Suppressor macrophage (primary cell): ENCODE measurements around the gene ATG5.
"Not testable (repeated sequence)": the region's sequence is repeated elsewhere in the genome, so short reads cannot be mapped to it uniquely, and the experiment has no call there.

Experiments
- DNase-seq, 4 experiments: peaks; one replicate each; pipeline ENCODE4 v3.0.0-alpha.2; 2020 to 2022

The ATG5 gene

DNA sequence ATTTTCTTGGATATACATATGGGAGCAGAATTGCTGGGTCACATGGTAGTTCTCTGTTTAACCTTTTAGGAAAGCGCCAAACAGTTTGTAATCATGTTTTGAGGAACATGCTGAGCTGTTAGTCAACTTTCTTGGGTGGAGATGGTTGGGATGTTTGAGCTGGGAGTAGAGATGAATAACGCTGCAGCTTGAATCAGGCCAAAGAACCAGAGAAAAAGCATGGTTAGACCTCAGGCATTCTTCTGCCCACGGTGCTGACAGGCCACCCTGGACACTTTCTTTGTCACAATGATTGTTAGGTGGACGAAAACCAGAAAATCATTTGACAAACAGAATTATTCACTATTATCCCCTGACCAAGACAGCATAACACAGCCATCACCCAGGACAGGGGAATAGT, 172.6 kb downstream of the ATG5 start:
- DNase-seq, result peak in 2 of 4 experiments; percentile 30 to 37

DNA sequence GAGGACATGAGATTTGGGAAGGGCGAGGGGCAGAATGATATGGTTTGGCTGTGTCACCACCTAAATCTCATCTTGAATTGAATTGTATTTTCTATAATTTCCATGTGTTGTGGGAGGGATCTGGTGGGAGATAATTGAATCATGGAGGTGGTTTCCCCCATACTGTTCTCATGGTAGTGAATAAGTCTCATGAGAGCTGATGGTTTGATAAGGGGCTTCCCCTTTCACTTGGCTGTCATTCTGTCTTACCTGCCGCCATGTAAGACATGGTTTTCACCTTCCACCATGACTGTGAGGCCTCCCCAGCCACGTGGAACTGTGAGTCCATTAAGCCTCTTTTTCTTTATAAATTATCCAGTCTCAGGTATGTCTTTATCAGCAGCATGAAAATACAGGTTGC, 173.1 kb downstream of the ATG5 start:
- not testable (repeated sequence) for DNase-seq

DNA sequence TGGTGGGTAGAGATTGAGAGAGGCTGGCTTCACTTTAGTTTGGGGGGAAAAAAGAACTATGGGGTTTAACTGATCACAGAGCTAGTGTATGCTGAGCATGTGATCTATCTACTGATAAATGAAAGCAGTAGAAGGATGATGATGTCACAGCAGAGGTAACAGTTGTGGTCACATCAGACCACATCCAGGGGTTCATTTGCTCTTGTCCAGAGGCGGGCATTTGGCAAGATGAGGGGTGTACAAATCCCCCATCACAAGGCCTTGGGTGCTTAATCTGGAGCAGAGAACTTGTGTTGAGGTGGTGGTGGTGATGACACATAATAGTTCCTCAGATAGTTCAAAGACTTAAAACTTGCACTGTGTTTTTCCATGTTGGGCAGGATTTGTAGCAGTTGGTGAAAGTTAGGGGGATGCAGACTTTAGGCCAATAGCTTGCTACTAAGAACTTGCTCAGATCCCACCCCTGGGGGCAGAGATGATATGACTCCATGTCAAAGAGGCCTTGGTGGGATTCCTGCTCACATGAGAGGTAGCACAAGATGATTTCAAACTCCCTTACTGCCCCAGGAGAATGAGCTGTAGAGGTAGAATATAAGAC, 176.0 kb downstream of the ATG5 start:
- DNase-seq, result no peak

DNA sequence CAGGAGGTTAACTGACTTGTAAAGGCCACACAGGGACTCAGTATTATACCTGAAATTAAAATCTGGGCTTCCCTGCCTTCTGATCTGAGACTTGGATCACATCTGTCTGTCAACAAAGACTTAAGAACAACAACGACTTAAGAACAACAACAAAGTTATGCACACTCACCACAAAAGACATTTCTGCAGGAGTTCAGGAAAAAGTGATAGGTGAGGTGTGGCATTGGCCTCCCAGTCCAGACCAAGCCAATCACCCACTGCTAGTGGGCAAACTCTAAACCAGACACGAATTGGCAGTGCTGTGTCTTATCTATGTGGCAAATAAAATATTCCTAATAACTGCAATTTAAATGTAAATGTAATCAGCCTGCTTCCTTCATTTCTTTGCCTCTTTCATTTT, 178.1 kb downstream of the ATG5 start:
- DNase-seq, result no peak

DNA sequence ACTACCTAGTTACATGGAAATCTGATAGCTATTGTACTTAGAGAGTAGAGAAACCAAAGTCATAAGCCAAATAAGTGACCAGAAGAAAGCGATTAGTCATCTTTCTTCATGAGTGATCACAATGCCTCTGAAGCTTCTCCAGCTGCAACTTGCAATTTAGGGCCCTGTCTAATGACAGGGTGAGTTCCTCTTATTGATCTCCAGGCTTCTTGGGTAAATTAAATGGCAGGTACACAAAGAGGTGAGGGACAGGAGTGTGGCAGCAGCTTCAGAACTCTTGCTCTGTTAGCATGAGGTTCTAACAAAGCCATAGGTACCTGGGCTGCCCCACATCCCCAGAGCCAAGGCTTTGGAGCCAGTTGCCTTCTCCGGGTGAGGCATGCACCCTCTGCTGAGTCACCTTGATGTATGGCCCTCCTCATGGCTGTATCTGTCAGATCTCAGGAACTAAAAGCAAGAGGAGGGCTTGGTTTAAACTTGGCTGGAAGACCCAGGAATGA, 178.7 kb downstream of the ATG5 start:
- no peak for DNase-seq

DNA sequence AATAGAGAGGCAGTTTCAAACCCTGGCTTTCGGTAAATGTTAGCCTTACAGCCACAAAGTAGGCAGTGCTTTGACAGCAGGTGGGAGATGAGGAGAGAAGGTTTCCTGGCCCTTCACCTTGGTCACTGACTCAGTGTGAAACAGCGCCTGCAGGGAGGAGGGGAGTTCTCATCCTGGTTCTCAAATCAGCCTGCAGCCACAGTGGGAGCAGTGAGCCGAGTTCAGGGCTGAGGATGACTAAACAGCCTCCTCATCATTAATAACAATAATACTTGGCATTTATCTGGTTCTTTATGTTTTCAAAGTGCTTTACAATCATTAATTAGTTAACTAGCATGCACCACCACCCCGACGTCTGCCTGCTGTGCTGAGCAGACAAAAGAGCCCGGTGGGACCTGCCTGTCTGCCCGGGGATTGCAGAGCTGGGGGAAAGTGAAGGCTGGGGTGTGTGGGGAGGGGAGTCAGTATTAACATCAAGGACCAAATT, 179.8 kb downstream of the ATG5 start:
- DNase-seq, result no peak

DNA sequence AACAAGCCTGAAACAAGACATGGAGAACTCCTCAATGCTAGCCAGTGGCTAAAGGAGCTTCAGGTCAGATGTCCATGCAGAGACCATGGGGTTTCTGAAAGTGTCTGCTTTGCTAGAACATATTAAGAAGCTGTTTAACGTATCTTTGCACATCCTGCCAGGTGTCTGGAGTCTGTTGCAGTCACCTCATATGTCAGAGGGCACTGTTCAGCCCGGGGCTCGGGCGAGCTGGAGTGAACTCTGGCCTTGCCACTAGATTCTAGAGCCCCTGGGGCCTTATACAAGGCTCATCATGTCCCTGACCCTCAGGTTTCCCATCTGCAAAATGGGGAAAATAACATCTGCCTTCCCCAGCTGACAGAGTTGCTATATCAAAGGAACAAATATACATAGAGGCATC, 180.4 kb downstream of the ATG5 start:
- no peak for DNase-seq

DNA sequence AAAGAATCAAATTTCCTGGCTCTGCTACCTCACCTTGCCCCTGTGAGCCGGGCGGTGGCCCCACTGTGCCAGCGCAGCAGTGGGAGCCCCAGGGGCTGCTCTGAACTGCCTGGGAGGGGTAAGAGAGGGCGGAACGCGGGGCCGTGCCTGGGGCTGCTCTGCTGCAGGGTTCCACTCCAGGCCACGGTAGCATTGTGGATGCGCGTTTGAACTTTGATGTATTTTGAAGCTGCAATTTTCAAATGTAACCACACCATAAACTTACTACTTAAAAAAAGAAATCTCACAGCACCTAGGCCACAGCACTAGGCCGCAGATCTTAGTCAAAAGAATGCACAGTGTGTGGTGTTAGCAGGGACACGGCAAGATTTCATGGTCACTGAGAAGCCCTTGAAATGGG, 181.9 kb downstream of the ATG5 start:
- no peak for DNase-seq

DNA sequence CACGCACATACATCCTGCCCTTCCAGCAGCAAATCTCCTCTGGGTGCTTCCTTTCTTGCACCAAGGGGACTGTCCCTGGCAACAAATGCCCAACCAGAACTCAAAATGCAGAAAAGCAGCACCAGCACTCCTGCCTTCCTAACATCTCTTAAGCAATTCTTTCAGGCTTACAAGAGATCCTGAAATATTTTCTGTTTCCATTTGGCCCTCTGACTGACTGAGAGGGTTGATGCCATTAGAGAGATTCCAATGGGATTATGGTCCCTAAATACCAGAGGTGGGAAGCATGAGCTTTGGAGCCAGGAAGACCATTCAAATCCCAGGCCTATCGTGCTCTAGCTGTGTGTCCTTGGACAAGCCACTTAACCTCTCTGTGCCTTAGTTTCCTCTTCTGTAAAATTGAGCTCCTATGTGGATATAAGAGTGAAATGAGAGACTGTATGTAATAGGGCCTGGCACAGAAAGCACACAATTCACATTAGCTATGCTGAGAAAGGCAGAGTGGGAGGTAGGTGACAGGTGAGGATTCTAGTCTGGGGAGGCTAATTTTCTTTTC, 182.6 kb downstream of the ATG5 start:
- DNase-seq, result peak in 3 of 4 experiments; percentile 45 to 55 (median 48)

DNA sequence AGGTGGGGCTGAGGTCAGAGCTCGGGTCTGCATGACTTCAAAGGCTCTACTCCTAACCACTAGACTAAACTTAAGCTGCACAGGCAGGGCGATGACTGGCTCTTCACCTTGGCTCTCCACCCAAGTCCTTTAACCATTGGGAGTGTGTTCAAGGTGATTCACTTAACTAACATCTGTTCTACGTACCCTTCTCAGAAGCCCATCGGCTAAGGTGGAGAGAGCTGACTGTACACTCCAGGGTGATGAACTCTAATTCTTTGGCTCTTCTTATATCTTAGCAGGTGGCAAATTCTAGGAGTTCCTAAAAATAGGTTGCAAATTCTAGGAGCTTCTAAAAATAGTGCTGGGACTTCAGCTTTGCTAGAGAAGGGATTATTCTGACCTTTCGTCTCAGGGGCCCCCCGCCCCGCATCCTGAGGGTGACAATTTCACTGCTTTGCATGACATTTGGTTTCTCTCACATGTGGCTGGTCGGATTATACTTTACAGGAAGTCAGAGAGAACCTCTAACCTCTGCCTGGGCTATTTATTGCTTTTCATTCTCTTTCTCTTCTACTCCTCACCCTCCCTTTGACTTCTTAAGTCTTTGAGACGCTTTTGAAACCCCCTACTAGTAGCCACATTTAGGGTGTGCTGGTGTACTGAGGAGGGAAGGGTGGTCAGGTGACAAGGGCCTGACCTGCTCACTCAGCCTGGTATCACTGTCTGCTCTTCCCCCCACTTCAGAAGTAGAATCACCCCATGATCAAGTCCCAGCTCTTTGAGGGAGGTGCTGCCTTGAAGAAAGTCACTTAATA, 183.9 kb downstream of the ATG5 start:
- no peak for DNase-seq

DNA sequence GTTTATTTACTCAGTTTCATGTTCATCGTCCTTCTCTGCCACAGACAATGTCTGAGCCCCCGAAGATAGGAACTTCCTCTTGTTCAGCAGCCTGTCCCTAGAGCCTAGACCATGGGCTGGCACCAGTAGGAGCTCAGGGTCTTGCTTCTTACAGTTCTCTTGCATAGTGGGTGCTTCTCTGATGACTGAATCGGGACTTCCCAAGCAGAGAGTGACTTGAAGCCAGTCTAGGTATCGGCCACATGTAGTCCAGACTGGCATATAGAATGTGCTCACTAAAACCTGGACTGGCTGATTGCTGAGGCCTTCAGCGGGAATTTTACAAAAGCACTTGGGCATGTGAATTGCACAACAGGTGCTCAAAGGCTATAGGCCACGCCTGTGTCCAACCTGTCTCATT, 187.4 kb downstream of the ATG5 start:
- DNase-seq, result no peak

DNA sequence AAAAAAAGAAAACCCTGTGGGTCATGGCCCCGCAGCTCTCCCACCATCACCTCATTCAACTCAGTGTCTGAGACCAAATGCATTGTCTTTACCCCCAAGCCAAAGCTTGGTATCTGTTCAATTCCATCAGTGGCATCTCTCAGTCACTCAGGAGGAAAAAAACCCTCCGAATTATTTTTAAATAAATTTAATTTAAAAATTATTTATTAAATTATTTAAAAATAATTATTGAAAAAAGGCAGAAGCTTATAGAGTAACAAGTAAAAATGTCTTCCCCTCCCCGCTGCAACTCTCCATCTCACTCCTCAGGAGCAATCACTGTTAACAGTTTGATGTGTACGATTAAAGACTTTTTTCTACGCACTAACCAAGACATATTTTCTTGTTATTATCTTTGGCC, 188.7 kb downstream of the ATG5 start:
- no peak for DNase-seq

DNA sequence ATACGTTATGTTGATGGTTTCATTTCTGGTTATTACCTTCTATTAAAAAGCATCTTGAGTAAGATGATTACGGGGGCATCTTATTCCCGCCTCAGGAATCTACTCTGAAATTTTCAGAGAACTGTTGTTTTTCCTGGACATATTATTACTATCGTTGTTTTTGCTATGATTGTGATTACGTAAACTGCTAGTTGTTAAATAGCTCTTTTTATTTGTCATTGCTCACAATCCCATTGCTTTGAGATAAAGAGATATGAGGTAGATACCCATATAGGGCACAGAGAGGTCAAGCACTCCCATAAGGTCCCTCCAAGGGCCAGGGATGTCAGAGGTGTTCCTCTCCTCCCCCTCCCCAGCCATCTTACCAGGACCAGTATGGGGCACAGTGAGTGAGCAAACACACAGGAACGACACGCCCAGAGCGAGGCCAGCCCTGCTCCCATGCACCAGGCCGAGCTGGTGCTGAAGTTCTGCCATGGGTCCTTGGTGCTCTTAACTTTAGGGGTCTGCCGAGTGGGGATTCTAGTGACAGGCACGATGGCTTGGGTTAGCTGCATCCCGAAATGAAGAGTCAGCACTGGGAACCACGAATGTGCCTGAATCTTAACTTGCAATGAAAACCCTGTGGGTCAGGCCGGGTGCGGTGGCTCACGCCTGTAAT, 189.5 kb downstream of the ATG5 start:
- DNase-seq, result no peak

DNA sequence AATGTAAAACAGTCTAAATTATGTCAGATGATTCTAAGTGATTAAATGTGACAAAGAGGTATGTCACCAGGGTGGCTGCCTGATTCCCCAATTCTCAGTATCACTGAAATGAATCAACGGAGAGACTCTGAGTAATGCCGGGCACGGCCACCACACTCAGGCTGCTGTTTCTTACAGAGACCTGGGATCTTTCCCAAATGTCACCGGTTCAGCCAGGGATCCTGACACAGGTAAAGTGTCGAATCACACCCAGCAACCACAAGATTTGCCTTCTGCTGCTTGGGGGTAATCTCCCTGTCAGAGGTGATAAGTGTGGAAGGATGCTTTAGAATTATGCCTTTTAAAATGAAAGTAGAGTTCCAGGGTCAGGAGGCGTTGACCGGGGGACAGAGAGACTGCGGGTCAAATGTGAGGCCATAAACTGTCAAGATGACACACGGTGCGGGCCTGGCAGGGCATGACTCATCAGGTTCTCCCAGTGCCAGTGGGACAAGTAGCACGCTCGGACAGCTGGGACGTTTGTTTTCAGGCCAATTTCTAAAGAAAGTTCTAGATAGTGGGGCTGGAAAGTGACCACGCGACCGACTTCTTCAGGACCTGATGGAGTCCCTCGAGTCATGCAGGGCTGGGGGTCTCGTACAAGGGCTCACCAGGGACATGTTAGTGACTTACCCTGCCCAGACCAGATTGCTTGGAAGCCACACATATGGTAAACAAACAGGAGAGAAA, 190.5 kb downstream of the ATG5 start:
- DNase-seq, result peak; percentile 42 to 68 (median 64)
